ENCODE results near the gene LRRC57.
"Not testable (repeated sequence)": the region's sequence is repeated elsewhere in the genome, so short reads cannot be mapped to it uniquely, and the experiment has no call there.

Gene LRRC57
- 9.9 to 10.4 reads per million in 2 experiments for total RNA-seq

DNA sequence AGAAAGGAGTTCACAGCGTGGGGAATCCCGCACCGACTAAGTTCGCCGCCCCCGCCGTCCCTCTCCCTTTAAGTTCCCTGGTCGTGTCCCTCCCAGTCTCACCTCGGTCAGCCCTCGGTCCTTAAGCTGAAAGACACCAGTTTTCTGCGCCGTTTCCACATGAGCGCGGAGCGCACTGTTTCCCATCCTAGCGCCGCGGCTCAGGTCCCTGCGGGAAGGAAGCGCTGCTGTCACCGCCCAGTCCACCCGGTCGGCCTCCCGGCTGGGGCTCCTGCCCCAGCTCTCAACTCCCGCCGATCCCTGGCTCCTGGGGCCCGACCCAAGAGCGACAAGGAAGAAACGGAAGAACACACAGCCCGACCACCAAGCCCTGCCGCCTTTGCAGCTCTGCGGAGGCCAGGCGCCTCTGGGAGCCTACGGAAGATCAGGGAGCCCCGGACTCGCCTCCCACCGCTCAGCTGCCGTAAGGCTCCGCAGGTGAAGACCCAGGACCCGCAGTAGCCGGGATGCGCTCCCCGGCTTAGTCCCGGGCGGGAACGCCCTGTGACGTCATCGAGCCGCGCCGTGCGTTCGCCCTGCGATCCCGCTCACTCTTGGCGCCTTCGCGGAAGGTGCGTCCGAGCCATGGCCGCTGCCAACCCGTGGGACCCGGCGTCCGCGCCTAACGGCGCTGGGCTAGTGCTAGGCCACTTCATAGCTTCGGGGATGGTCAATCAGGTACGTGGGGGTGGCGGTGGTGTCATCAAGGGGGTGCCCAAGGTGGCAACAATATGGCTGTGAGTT is at the start of gene LRRC57, which contains the start of gene HAUS2:
Gene LRRC57 (minus strand): TSS at position 545 of the 783 bp plus-strand sequence. CDS start 359 bp downstream, at position 186.
Gene HAUS2 (plus strand): TSS at position 590 of the 783 bp plus-strand sequence. CDS start 35 bp downstream, at position 625.
- DNase-seq (ENCODE audit: low read depth): peak; percentile 80

DNA sequence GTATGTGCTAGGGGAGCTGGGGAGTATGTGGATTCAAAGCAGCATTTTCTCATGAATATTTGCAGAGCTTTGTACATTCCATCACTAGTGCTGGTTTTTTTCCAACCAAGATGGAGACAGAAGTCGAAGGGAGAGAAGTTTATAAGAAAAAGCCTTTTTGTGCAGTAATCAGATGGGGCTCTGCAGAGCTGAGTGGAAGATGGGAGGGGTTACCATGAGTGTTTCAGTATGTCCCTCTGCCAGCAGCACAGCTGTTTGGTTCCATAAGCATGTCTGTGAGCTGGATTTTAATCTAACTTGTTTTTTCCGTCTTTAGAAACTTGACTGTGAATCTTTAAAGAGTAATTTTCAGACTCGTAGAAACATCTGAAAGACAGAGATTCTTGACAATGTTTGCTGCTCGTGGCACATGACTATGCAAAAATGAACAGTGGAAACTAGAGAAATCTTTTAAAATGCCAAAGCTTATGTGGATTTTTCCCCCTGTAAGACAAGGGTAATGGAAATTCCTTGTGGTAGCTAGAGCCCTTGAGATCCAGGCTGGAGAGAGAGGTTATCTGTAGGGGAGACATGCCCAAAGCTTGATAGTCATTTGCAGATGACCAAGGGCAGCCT is 47.1 kb upstream of the LRRC57 start:
- no peak for DNase-seq (ENCODE audit: low read depth)

DNA sequence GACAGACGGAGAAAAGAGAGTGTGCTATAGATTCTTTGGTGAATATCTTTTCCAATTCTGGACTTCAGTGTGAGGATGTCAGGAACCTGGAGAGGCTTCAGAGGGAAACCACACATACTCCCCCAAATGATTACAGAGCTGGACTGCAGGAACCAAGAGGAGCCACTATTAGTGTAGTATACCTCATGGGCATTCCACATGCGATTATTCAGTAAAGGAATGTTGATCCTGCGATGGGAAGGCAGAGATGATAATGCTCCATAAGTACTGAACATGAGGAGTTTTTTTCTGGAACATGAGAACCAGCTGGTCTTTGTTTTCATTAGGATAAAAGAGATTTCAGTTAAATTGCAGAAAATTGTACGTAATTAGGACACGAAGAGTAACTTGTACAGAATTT is 45.5 kb upstream of the LRRC57 start:
- no peak for DNase-seq (ENCODE audit: low read depth)

DNA sequence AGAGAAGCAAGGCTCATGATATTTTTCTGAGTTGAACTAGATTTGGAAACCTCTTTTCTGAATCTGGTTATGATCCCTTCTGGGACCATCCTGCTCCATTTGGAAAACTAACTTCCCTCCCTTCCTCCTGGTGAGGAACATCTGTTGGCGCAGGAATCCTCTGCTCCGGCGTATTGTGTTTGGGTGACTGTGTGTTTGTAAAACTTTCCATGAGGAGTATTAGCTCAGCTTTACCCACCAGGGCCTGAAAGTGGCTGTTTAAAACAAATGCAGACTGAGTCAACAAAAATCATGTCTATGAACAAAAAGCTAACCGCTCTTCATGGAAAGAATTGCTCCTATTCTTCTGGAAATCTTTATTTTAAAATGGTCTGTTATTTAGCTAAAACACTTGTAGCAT is 44.5 kb upstream of the LRRC57 start:
- DNase-seq (ENCODE audit: low read depth): no peak

DNA sequence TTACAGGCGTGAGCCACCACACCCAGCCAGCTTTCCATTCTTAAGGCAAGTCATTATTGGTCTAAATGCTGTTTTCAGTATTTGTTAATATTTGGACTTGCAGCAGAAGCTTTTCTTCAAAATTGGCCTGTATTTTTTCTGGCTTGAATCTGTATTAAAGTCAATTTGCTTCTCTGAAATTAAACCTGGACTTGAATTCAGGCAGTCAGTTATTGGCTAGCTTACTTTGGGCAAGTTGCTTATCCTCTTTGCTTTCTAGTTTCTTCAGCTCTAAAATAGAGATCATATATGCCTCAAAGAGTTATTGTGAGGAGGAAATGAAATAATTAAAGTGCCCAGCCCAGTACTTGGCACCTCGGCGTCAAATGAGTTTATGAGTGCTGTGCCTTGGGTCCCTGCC is 44.1 kb upstream of the LRRC57 start:
- no peak for DNase-seq (ENCODE audit: low read depth)

DNA sequence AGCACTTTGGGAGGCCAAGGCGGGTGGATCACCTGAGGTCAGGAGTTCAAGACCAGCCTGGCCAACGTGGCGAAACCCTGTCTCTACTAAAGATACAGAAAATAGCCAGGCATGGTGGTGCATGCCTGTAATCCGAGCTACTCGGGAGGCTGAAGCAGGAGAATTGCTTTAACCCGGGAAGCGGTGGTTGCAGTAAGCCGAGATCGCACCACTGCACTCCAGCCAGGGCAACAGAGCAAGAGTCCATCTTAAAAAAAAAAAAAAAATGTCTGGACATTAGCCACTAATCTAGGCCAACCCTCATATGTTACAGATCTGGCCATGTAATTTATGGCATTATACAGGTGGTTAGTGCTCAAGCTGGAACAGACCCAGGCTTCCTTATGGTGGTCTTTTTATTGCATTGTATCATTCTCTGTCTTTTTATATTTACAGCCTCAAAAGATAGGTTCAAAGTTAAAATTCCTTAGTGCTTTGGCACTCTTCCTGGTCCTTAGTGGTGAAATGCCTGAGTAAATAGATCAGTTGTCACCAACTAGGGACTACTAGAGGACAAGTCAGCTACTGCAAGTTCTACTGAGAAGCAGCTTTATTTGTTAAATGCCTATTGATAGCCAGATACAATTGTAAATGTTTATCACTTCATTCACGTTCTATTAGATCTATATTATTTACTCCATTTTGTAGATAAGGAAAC is 42.8 kb upstream of the LRRC57 start:
- DNase-seq (ENCODE audit: low read depth): no peak

DNA sequence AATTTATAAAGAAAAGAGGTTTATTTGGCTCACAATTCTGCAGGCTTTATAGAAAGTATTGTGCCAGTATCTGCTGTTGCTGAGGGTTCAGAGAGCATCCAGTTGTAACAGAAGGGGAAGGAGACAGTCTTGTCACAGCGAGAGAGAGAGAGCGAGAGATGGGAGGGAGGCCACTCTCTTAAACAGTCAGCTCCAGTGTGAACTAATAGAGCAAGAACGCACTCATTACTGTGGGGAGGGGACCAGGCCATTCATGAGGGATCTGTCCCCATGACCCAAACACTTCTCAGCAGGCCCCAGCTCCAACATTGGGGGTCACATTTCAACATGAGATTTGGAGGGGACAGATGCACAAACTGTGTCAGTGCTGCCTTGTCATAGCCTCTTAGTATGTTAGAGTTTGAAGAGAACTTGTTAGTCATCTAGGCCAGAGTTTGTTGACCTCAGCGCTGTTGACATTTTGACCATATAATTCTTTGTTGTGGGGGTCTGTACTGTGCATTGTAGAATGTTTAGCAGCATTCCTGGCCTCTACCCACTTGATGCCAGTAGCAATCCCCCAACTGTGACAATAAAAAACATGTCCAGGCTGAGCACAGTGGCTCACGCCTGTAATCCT is 42.1 kb upstream of the LRRC57 start:
- no peak for DNase-seq (ENCODE audit: low read depth)

DNA sequence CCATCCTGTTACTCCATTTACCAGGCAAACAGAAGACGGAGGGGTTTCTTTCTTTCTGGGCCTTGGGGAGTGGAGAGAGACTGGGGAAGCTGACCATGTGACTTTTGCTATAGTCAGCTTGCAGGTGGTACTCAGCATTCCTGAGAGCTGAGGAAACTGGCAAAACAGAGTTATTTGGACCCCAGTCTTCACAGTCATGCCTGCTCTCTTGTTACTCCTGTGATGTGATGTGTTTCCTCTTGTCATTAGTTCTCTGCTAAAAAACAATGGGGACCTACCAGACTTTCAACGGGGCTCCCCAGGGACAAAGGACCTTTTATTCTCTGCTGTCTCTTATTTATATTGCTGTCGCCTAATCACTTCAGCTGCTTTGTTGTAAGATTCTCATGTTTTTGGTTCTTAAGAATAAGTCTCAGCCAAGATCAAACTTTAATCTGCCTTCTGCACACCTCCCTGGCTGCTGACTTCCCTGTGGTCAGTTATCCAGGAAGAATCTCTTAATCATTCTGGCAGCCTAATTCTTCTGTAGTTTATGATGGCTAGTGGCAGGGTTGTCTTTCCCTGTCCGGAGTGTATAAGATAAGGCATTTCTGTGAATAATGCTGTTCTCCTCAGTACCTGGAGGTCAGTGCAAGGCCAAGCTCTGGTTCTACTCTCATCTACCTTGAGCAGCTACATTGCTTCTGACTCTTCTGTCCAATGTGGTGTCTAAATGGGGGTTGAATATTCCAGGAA is 35.6 kb upstream of the LRRC57 start:
- no peak for DNase-seq (ENCODE audit: low read depth)

DNA sequence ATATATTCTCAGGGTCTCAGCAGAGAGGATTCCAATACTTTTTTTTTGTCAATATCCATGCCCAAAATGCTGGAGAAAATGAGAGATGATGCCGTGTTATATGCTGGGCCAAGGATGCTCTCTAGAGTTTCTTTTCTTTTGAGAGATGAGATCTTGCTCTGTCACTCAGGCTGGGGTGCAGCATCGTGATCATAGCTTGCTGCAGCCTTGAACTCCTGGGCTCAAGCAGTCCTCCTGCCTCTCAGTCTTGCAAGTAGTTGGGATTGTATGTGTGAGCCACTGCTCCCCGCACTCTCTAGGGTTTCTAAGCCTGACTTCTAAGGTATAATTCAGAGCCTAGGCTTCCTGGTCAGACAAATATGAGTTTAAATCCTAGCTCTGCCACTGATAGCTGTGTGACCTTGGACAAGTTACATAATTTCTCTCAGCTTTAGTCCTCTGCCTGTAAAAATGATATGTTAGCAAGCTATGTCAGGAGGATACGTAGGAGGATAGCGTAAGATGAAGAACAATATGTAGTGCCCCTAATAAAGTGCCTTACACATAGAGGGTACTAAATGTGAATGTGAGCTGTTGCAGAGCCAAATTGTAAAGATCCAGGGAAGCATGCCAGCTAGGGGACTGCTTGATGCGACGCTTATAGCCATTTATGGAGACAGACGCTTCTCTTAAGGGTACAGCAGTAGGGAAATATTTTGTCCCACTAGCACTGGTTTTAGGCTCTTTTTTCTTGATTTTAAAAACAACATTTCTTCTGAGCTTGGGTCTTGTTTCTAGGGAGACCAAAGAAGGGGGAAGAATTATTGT is 34.2 kb upstream of the LRRC57 start:
- no peak for DNase-seq (ENCODE audit: low read depth)

DNA sequence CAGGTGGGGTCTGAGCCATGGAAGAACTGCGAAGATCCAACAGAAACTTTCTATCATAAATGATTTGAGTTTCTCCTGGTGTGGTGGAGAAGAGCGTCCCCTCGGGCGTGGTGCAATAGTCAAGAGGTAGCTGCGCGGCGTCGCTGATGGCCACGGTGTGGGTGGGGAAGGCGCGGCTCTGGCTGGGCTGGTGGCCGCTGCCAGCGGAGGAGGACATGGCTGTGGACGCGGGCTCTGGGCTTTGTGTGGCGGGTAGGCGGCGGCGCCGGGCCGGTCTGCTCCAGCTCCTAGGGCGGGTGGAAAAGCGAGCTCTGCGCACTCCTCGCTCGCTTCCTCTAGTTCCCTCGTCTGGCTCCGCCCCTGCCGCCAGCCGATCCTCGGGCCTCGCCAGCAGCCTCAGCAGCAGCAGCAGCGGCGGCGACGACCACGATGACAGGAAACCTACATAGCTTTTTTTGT is 32.7 kb upstream of the LRRC57 start:
- peak; percentile 67 for DNase-seq (ENCODE audit: low read depth)

DNA sequence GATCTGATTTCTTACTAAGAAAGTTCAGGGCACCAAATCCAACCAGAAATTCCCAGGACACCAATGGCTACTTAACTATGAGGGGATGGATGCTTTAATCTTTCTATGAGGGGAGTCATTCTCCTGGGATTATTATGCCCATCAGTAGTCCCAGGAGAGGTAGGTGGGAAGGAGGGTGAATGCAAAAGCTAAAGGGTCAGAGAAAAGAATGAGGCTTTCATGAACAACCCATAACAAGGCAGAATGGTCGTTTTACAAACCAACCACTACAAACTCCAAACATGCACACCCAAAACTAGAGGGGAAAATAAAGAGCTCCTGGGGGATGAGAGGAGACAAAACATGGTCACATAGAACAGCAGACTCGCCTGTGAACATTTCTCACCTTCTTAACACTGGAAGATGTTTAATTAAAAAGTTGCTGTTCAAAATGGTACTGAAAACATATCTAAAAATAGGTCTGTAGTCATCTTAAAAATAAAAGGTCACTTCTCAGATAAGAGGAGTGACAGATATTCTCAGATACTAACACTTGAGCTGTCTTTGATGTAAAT is 30.5 kb upstream of the LRRC57 start:
- DNase-seq (ENCODE audit: low read depth): no peak

DNA sequence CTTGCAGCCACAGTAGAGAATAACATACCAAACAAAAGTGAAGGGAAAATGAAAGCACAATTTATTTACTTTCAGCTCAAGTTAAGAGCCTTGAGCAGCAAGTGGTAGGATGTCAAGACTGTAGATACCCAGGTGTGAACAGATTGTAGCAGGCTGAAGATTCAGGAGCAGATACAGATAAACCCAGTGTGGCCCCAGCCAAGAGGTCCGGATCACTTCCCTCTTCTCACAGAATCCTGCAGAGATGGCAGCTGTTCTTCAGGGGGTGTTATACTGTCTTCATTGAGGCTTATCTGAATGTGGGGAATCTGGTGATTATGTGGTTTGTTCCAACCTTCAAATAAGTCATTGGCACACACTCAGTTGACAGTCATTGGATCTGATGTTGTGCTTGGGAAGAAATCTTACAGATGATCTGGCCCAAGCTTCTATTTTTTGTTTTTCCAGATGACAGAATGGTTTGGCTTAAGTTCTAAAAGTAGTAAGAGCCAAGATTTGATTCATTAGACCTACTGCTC is 29.0 kb upstream of the LRRC57 start:
- no peak for DNase-seq (ENCODE audit: low read depth)

DNA sequence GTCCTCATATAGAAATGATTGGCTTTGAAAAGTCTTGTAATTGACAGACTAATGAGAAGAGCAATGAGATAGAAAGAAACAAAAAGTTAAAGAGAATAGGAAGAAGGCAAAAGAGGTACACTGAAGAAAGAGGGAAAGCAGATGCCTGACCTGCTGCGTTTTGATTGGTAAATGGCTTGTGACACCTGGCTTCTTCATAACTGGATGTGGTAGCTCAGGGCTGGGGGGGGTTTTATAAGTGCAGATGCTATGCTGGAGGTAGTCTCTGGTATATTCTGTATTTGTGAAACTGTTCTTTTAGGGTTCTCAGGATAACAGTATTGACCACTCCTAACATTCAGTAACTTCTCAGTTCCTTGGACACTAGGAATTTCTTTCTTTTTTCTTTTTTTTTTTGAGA is 28.2 kb upstream of the LRRC57 start:
- DNase-seq (ENCODE audit: low read depth): no peak

DNA sequence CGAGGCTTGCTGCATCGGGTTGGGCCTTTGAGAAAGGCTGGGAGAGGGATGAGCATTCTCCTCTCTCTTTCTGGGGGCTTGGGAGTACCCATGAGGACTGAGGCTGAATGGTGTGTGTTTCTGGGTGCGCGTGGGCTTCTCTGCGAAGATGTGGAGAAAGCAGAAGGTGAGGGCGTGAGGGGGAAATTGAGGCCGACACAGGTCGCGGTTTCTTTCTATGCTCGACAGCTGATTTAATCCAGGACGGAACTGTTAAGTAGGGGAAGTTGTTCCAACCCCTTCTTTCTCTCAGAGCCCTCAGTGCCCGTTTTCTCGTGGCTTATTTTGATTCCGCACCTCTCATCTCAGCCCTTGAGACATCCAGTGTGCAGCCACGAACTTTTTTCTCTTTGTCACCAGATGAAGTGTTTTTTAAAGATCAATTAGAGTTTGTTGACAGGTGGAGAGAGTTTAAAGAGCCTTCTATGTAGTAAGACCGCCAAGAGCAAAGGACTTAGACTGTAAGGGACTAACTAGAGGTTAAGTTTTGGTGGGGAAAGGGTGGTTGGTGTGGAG is 27.5 kb upstream of the LRRC57 start:
- no peak for DNase-seq (ENCODE audit: low read depth)

DNA sequence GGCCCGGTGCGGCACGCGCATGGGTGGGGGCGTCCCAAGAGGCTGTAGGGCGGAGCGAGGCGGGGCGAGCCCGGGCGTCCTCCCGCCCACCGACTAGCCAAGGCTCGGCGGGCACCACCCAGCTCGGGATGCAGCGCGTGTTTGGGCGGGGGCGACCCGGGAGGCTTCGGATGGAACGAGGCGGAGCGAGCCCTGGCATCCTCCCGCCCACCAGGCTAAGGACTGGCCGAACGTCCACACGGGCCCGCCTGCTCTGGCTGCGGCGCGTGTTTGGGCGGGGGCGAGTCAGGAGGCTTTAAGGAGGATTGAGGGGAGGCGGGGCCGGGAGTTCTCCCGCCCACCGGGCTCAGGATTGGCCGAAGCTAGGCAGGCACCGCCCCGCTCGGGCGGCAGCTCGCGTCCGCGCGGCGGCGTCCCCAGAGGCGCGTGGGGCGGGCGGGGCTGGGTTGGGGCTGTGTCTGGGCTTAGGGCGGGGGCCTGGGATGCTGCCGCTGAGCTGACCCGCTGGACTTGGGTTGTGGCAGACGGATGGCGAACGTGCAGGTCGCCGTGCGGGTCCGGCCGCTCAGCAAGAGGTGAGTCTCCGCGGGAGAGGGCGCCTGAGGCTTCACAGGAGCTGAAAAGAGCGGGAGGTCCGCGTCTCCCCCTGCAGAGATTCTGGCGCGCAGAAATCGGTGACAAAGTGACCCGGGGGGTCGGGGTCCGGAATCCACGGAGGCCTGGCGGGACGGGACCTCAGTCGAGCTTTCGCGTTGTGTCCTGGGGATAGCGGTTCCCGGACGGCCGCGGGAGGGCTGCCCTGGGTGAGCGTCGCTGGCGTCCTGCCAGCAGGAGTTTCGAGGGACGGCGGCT is 26.8 kb upstream of the LRRC57 start, which contains the start of gene STARD9:
Gene STARD9 (plus strand): TSS at position 419 of the 852 bp plus-strand sequence. CDS start 110 bp downstream, at position 529.
- DNase-seq (ENCODE audit: low read depth): peak; percentile 86

DNA sequence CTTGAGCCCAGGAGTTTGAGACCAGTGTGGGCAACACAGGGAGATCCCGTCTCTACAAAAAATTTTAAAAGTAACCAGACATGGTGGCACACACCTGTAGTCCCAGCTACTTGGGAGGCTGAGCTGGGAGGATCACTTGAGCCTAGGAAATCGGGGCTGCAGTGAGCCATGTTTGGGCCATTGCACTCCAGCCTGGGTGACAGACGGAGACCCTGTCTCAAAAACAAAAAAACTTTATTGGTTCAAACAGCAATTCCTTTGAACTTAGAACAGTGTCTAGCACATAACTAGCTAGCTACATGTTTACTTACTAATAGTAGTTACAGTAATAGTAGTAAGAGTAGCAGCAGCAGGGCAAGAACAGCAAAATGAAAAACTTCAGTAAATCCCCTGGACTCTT is 10.1 kb upstream of the LRRC57 start:
- DNase-seq (ENCODE audit: low read depth): no peak

DNA sequence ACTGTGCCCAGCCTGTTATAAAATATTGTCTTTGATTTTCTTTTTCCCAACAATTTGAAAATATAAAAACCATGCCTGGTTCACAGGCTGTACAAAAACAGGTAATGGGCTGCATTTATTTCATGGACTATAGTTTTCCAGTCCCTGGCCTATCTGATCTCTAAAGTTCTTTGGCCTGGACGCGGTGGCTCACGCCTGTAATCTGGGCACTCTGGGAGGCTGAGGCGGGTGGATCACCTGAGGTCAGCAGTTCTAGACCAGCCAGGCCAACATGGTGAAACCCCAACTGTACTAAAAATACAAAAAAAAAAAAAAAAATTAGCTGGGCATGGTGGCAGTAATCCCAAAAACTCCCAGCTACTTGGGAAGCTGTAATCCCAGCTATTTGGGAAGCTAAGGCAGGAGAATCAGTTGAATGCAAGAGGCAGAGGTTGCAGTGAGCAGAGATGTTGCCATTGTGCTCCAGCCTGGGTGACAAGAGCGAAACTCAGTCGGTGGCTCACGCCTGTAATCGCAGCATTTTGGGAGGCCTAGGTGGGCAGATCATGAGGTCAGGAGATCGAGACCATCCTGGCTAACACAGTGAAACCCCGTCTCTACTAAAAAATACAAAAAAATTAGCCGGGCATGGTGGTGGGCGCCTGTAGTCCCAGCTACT is 8.1 kb upstream of the LRRC57 start:
- DNase-seq (ENCODE audit: low read depth): not testable (repeated sequence)

DNA sequence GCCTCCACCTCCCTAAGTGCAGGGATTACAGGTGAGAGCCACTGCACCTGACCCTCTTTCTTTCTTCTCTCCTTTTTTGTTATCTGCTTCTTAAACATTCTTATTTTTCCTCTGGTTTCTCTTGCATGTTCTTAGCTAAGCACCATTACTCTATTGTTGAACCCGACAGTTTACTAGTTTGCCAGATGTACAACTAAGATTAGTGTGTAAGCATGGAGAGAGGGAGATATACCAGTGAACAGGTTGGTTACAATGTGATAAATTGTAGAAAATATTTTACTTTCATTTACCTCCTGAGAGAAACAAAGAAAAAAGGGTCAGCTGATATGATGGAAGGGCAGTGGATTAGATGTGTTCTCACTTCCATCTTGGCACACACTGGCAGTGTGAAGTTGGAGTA is 5.0 kb upstream of the LRRC57 start:
- DNase-seq (ENCODE audit: low read depth): no peak

All from T follicular helper cell (primary cell).